ENCODE data around the gene ELAC2.

- no peak for TF ChIP-seq CTCF (conservative IDR thresholded peaks at IDR 0.05; ENCODE audit: low read length)
- no peak for TF ChIP-seq EZH2phosphoT487 (IDR thresholded peaks at IDR 0.05; ENCODE audit: borderline replicate concordance)
Observed at GRCh38 chr17:12995896-12996295, 21.9 kb downstream of the ELAC2 start.

Measured in Loucy (cell line).